SHP77 treated with DMSO at 0.1 percent for 48 hours (cell line): Measurements from ENCODE around the gene RALGAPA2.

Experiments
- DNase-seq: peaks from one replicate; lab custom pipeline; 2025; lab: John Stamatoyannopoulos, UW

Gene RALGAPA2

GRCh38 chr20:20536240-20536933 lies 176.1 kb downstream of the RALGAPA2 start:
- DNase-seq = no peak

GRCh38 chr20:20535051-20535450 lies 177.4 kb downstream of the RALGAPA2 start:
- no peak for DNase-seq

GRCh38 chr20:20531283-20531682 lies 181.2 kb downstream of the RALGAPA2 start:
- no peak for DNase-seq

- DNase-seq = no peak
These were observed 181.9 kb downstream of the RALGAPA2 start for GRCh38 chr20:20530428-20531151.

- no peak for DNase-seq
These were observed 182.8 kb downstream of the RALGAPA2 start for GRCh38 chr20:20529597-20529996.

GRCh38 chr20:20528861-20529260 lies 183.6 kb downstream of the RALGAPA2 start:
- no peak for DNase-seq

GRCh38 chr20:20527661-20528060 lies 184.8 kb downstream of the RALGAPA2 start:
- no peak for DNase-seq

- DNase-seq = no peak
These were observed 186.7 kb downstream of the RALGAPA2 start for GRCh38 chr20:20525756-20526155.

- no peak for DNase-seq
These were observed 187.2 kb downstream of the RALGAPA2 start for GRCh38 chr20:20525214-20525613.

- no peak for DNase-seq
These were observed 187.7 kb downstream of the RALGAPA2 start for GRCh38 chr20:20524756-20525155.

- no peak for DNase-seq
These were observed 190.7 kb downstream of the RALGAPA2 start for GRCh38 chr20:20521736-20522135.

GRCh38 chr20:20520776-20521175 lies 191.7 kb downstream of the RALGAPA2 start:
- DNase-seq = no peak

- no peak for DNase-seq
These were observed 193.2 kb downstream of the RALGAPA2 start for GRCh38 chr20:20519269-20519668.

GRCh38 chr20:20518263-20518662 lies 194.2 kb downstream of the RALGAPA2 start:
- no peak for DNase-seq

- no peak for DNase-seq
These were observed 195.1 kb downstream of the RALGAPA2 start for GRCh38 chr20:20517296-20517695.

GRCh38 chr20:20513720-20514119 lies 198.7 kb downstream of the RALGAPA2 start:
- no peak for DNase-seq

- no peak for DNase-seq
These were observed 206.9 kb downstream of the RALGAPA2 start for GRCh38 chr20:20505554-20505953.

- DNase-seq = no peak
These were observed 208.5 kb downstream of the RALGAPA2 start for GRCh38 chr20:20503777-20504530.

- no peak for DNase-seq
These were observed 211.3 kb downstream of the RALGAPA2 start for GRCh38 chr20:20501128-20501527.

- DNase-seq = no peak
These were observed 212.1 kb downstream of the RALGAPA2 start for GRCh38 chr20:20500312-20500711.

- no peak for DNase-seq
These were observed 213.0 kb downstream of the RALGAPA2 start for GRCh38 chr20:20499439-20499838.

- no peak for DNase-seq
These were observed 214.2 kb downstream of the RALGAPA2 start for GRCh38 chr20:20498076-20498861.
